Spinal cord (tissue), 10 donors: ENCODE results near the gene SHKBP1. TPM values are rescaled to one million over a fixed set of nuclear protein-coding genes. Genes with fewer than 3 reads are reported as not detected.
A peak's percentile ranks its signal among the peaks of the same experiment; 100 is the strongest.
"Not testable (repeated sequence)": the region's sequence is repeated elsewhere in the genome, so short reads cannot be mapped to it uniquely, and the experiment has no call there.

ENCODE experiments used
- DNase-seq, 6 donors: peaks; one replicate each; pipeline versions ENCODE4 v3.0.0 to v3.0.0-alpha.2; 2013 to 2015; ENCODE audit warnings: low spot score in 6 of 6, low read depth in 4 of 6
- H3K27ac ChIP-seq: one replicate; pipeline ENCODE4 v1.5.1; 2013; ENCODE audit warnings: low read depth, low read length, control low read depth
- H3K27me3 ChIP-seq: one replicate; pipeline ENCODE4 v1.6.1; 2013; ENCODE audit warnings: low read length; ENCODE audit not compliant: control insufficient read depth, insufficient read depth
- H3K36me3 ChIP-seq: one replicate; pipeline ENCODE4 v1.6.1; 2013; ENCODE audit warnings: low read length; ENCODE audit not compliant: control insufficient read depth, insufficient read depth
- H3K4me1 ChIP-seq: one replicate; pipeline ENCODE4 v1.6.1; 2013; ENCODE audit warnings: low read length; ENCODE audit not compliant: control insufficient read depth, insufficient read depth
- H3K4me3 ChIP-seq: one replicate; pipeline ENCODE4 v1.5.1; 2013; ENCODE audit warnings: low read depth, low read length, control low read depth
- H3K9me3 ChIP-seq: one replicate; pipeline ENCODE4 v1.6.1; 2013; ENCODE audit warnings: low read length; ENCODE audit not compliant: control insufficient read depth, insufficient read depth
- WGBS: methylation state at CpG from one replicate; pipeline ENCODE4 v1.1.5; 2013; ENCODE audit warnings: missing lambda C conversion rate; ENCODE audit not compliant: insufficient coverage; 5-methylcytosine and 5-hydroxymethylcytosine counted together
- polyA plus RNA-seq, 2 donors: library from polyadenylated mRNA; unstranded; fragments of 120-200 nt; gene quantifications; one replicate each; pipeline ENCODE4 v1.2.1, GENCODE V29; 2013; ENCODE audit not compliant: insufficient read length in 2 of 2
- total RNA-seq, 2 donors: library from RNA; depleted of rRNA in 1 of 2; stranded (reverse); fragments of 120-200 nt in 1 of 2; fragments of >200 nt in 1 of 2; gene quantifications; one replicate each; pipeline versions ENCODE4 v1.2.3 to v1.2.4, GENCODE V29; 2013 to 2014
- donor health status: healthy.

Gene SHKBP1
- total and polyA plus RNA-seq, 4 donors, result 9.6 to 43.1 (median 24.4) TPM

DNA sequence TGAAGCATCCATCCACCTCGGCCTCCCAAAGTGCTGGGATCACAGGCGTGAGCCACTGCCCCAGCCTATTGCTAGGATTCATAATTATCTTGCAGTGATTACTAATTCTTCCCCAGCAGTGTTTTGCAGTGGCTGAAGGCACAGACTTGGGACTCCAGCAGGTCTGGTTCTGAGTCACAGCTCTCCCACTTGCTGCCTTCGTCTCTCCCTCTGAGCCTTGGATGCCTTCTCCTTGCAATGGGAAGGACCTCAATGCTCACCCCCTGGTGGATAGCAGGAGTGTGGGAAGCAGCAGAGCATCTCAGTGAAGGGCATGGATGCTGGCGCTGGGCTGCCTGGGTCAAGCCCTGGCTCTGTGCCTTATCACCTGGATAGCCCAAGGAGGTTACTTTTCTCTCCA, 37.6 kb upstream of the SHKBP1 start:
- Histone ChIP-seq H3K4me1 (peaks cover 5% of the 10 kb centered on the region), H3K27ac (no peak overlapping the region), H3K27me3 (no peaks in the 10 kb centered on the region), H3K36me3 (peaks cover 39% of the 10 kb centered on the region), H3K9me3 (no peaks in the 10 kb centered on the region), H3K4me3 (no peak overlapping the region)
- WGBS, result 85% methylated on average over 2 of the region's 4 CpGs
- DNase-seq, result no peak

- H3K9me3 ChIP-seq, result no peaks in the 10 kb centered on the region
- H3K4me1 ChIP-seq, result peaks cover 5% of the 10 kb centered on the region
- H3K36me3 ChIP-seq, result peaks cover 27% of the 10 kb centered on the region
- H3K27ac ChIP-seq, result no peak overlapping the region
- peak in 2 of 6 donors; percentile 11 to 72 for DNase-seq
- no peaks in the 10 kb centered on the region for H3K27me3 ChIP-seq
- WGBS, result 53% methylated on average over 6 of the region's 6 CpGs
- H3K4me3 ChIP-seq, result no peak overlapping the region
Measured at GRCh38 chr19:40542202-40542859, 34.3 kb upstream of the SHKBP1 start.

DNA sequence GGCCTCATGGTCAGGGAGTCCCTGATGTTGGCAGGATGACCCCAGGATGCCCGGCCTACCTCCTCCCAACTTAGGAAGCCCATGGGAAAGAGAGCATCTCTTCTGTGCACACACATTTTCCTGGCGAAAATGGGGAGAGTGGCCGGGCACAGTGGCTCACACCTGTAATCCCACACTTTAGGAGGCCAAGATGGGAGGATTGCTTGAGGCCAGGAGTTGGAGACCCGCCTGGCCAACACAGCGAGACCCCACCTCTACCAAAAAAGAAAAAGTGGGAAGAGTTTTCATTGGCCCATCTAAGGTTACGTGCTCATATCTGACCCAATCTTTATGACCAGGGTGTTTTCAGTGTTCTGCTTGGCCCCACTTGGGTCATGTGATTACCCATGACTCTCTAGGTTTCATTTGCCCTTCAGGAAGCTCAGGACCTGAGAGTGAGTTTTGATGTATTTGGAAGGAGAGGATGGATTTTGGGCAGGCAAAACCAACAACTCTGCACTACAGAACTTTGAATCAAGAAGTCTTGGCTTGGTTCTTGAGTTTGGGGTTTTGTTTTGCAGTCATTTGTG, 33.6 kb upstream of the SHKBP1 start:
- Histone ChIP-seq H3K36me3 (peaks cover 22% of the 10 kb centered on the region), H3K9me3 (no peaks in the 10 kb centered on the region), H3K27ac (no peak overlapping the region), H3K27me3 (no peaks in the 10 kb centered on the region), H3K4me3 (no peak overlapping the region), H3K4me1 (peaks cover 5% of the 10 kb centered on the region)
- no peak for DNase-seq
- 100% methylated on average over 2 of the region's 6 CpGs for WGBS

DNA sequence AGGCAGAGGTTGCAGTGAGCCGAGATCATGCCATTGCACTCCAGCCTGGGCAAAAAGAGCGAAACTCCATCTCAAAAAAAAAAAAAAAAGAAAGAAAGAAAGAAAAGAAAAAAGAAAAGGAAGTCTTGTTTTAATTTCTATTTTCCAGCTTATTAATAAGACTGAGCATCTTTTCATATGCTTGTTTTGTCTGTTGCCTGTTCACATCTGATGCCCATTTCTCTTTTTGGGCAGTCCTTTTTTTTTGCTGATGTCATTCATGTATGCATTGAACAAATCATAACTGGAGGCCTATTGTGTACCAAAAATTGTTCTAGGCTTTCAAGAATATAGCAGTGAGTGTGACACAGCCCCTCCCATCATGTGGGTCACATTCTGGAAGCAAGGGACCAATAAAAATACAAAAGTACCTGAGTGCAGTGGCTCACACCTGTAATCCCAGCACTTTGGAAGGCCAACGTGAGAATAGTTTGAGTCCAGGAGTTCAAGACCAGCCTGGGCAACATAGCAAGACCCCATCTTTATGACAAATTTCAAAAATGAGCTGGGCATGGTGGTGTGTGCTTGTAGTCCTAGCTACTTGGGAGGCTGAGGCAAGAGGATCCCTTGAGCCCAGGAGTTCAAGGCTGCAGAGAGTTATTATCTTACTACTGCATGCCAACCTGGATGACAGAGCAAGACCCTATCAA, 30.4 kb upstream of the SHKBP1 start:
- peaks cover 22% of the 10 kb centered on the region for H3K36me3 ChIP-seq
- DNase-seq, H3K27me3 ChIP-seq, H3K27ac ChIP-seq, H3K4me1 ChIP-seq, H3K9me3 ChIP-seq, H3K4me3 ChIP-seq: not testable (repeated sequence)
- WGBS, result no CpG with 5 or more reads among the region's 3 CpGs

- not testable (repeated sequence) for H3K27ac ChIP-seq, H3K9me3 ChIP-seq, DNase-seq, H3K4me3 ChIP-seq, H3K4me1 ChIP-seq, H3K27me3 ChIP-seq
- peaks cover 18% of the 10 kb centered on the region for H3K36me3 ChIP-seq
- WGBS, result no CpG with 5 or more reads among the region's 4 CpGs
Measured at GRCh38 chr19:40547190-40547589, 29.5 kb upstream of the SHKBP1 start.

DNA sequence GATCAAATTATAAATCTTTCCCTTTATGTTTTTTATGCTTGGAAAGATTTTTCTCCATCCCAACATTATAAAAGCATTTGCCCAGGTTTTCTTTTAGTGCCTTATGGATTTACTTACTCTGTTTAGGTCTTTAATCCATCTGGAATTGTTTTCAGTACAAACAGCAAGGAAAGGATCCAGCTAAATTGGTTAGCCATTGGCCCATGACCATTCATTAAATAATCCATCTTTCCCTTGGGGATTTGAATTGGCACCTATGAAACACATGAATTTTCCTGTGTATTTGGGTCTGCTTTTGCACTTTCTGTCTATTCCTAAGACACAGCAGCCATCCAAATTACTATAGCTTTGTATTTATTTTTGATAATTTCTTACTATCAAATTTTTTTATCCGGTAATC, 28.8 kb upstream of the SHKBP1 start:
- H3K27me3 ChIP-seq, result peaks cover 5% of the 10 kb centered on the region
- H3K4me1 ChIP-seq, result no peaks in the 10 kb centered on the region
- H3K36me3 ChIP-seq, result peaks cover 16% of the 10 kb centered on the region
- no CpG with 5 or more reads among the region's 1 CpG for WGBS
- H3K4me3 ChIP-seq, result no peak overlapping the region
- no peaks in the 10 kb centered on the region for H3K9me3 ChIP-seq
- no peak for DNase-seq
- no peak overlapping the region for H3K27ac ChIP-seq

DNA sequence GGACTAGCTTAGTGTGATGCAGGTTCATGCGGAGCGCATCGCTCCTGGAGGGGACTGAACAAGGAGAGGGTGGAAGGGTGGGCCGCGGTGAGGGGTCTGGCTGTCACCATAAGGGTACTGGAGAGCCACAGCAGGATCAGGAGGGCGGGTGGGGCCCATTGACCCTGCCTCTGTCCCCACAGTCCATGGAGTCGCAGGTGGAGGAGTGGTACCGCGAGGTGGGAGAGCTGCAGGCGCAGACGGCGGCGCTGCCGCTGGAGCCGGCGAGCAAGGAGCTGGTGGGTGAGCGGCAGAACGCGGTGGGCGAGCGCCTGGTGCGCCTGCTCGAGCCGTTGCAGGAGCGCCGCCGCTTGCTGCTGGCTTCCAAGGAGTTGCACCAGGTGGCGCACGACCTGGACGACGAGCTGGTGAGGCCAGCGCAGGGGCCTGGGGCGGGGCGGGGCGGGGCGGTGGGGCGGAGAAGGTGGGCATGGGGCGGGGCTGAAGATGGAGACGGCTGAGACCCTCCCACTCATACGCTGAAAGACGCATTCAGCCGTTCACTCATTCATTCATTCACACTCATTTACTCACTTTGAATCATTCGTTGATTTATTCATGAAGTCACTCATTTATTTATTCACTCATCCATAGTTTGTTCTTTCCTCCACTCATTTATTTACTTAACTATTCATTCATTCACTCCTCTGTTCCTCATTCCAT, 27.5 kb upstream of the SHKBP1 start:
- 3% methylated on average over 41 of the region's 43 CpGs for WGBS
- no peak overlapping the region for H3K4me3 ChIP-seq
- H3K36me3 ChIP-seq, result peaks cover 20% of the 10 kb centered on the region
- H3K4me1 ChIP-seq, result no peaks in the 10 kb centered on the region
- no peaks in the 10 kb centered on the region for H3K9me3 ChIP-seq
- DNase-seq, result peak in 3 of 6 donors; percentile 43 to 94 (median 80)
- H3K27me3 ChIP-seq, result peaks cover 10% of the 10 kb centered on the region
- H3K27ac ChIP-seq, result no peak overlapping the region

GRCh38 chr19:40550951-40551350, 25.7 kb upstream of the SHKBP1 start:
- Histone ChIP-seq H3K4me3 (no peak overlapping the region), H3K27ac (no peak overlapping the region), H3K27me3 (peaks cover 15% of the 10 kb centered on the region), H3K36me3 (peaks cover 32% of the 10 kb centered on the region), H3K4me1 (no peaks in the 10 kb centered on the region), H3K9me3 (no peaks in the 10 kb centered on the region)
- 80% methylated on average over 2 of the region's 4 CpGs for WGBS
- no peak for DNase-seq

DNA sequence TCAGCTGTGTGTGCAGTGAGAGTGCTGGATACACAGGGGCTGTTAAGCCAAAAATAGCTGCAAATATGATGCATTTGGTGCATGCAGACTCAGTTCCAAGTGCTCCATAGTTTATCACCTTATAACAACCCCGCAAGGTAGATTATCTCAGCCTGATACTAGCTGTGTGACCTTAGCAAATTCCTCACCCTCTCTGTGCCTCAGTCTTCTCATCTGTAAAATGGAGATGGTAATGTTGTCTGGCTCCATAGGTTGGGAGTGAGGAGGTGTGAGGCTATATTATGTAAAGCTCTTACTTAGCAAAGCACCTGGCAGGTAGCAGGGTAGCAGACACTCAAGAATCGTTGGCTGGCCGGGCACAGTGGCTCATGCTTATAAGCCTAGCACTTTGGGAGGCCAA, 23.8 kb upstream of the SHKBP1 start:
- no peak overlapping the region for H3K4me3 ChIP-seq
- peaks cover 45% of the 10 kb centered on the region for H3K36me3 ChIP-seq
- peaks cover 15% of the 10 kb centered on the region for H3K27me3 ChIP-seq
- 90% methylated on average over 2 of the region's 3 CpGs for WGBS
- H3K4me1 ChIP-seq, result no peaks in the 10 kb centered on the region
- no peaks in the 10 kb centered on the region for H3K9me3 ChIP-seq
- H3K27ac ChIP-seq, result no peak overlapping the region
- no peak for DNase-seq
